Measurements from ENCODE around the gene BTN1A1.
"Not testable (repeated sequence)": the region's sequence is repeated elsewhere in the genome, so short reads cannot be mapped to it uniquely, and the experiment has no call there.

The BTN1A1 gene

DNA sequence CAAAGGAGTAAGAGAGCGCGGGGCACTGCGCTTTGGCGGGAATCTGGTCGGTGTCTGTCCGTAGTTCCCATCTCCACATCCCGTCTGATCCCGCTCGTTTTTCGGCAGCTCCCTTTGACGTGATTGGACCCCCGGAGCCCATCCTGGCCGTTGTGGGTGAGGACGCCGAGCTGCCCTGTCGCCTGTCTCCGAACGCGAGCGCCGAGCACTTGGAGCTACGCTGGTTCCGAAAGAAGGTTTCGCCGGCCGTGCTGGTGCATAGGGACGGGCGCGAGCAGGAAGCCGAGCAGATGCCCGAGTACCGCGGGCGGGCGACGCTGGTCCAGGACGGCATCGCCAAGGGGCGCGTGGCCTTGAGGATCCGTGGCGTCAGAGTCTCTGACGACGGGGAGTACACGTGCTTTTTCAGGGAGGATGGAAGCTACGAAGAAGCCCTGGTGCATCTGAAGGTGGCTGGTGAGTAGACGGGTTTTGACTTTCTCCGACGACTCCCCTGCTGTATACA is 1.4 kb downstream of the BTN1A1 start:
- TF ChIP-seq, protein P1, sequence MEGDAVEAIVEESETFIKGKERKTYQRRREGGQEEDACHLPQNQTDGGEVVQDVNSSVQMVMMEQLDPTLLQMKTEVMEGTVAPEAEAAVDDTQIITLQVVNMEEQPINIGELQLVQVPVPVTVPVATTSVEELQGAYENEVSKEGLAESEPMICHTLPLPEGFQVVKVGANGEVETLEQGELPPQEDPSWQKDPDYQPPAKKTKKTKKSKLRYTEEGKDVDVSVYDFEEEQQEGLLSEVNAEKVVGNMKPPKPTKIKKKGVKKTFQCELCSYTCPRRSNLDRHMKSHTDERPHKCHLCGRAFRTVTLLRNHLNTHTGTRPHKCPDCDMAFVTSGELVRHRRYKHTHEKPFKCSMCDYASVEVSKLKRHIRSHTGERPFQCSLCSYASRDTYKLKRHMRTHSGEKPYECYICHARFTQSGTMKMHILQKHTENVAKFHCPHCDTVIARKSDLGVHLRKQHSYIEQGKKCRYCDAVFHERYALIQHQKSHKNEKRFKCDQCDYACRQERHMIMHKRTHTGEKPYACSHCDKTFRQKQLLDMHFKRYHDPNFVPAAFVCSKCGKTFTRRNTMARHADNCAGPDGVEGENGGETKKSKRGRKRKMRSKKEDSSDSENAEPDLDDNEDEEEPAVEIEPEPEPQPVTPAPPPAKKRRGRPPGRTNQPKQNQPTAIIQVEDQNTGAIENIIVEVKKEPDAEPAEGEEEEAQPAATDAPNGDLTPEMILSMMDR (conservative IDR thresholded peaks at IDR 0.05), result no peak
- peak overlapping the region; percentile 82 for H3K27ac ChIP-seq

DNA sequence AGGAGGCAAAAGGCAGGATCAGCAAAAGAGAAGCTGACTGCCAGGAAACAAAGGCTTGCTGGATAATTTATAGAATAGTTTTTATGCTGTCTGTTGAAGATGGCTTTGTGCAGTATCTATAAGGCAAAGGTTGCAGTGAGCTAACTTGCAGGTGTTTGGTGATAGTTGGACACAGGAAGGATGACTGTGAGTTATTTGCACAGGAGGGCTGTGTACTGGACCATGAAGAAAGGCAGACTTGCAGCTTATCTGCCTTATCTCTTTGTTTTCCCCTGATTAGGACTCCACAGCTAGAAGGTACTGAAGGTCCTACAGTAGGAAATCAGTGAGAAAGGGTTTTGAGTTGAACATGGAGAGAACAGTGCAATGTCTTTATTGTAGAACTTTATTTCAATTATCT is 2.1 kb downstream of the BTN1A1 start:
- peak overlapping the region; percentile 82 for H3K27ac ChIP-seq
- TF ChIP-seq, protein P1 (conservative IDR thresholded peaks at IDR 0.05), result no peak

DNA sequence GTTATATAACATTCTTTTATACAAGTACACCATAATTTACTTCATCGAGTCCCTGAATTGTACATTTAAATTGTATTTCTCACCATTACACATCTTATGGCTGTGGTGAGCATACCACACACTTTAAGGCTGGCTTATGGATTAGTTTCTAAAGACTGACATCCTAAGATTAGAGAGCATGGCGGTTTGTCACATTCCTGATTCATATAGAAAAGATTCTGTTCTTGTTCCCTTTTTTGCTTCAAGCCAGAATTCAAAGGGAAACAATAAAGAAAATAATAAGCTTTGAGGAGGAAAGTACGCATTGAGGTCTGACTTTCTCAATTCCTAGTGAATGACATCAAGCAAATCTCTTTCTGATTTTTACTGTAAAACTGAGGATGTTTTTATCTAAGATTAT is 2.5 kb downstream of the BTN1A1 start:
- H3K27ac ChIP-seq, result peak overlapping the region; percentile 82

DNA sequence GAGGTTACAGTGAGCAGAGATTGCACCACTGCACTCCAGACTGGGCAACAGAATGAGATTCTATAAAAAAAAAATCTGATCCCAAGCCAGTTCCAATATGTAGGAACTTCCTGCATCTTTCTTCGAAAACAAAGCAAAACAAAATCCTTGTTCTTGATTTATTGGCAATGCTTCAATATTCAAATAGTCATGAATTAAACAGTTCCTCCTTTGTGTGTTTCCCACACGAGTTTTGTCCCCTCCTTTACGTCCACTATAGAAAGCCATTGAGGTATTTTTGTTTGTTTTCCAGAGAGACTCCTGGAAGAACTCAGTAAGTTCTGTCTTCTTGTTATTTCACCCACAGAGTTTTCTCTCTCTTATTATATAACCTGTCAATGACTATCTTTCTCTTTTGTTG is 7.6 kb downstream of the BTN1A1 start:
- TF ChIP-seq, protein P1 (conservative IDR thresholded peaks at IDR 0.05), result no peak
- no peak overlapping the region for H3K27ac ChIP-seq

More for the DNA sequence above, 2.5 kb downstream of the BTN1A1 start:
- TF ChIP-seq, protein P1 (conservative IDR thresholded peaks at IDR 0.05), result no peak

DNA sequence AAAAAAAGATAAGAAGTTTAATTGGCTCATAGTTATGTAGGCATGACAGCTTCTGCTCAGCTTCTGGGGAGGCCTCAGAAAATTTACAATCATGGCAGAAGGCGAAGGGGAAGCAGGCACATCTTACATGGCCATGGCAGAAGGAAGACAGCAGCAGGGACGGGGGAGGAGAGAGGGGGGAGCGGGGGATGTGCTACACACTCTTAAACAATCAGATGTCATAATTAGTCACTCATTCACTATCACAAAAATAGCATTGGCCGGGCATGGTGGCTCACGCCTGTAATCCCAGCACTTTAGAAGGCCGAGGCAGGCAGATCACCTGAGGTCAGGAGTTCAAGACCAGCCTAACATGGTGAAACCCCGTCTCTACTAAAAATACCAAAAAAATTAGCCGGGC is 10.9 kb downstream of the BTN1A1 start:
- H3K27ac ChIP-seq, result not testable (repeated sequence)

DNA sequence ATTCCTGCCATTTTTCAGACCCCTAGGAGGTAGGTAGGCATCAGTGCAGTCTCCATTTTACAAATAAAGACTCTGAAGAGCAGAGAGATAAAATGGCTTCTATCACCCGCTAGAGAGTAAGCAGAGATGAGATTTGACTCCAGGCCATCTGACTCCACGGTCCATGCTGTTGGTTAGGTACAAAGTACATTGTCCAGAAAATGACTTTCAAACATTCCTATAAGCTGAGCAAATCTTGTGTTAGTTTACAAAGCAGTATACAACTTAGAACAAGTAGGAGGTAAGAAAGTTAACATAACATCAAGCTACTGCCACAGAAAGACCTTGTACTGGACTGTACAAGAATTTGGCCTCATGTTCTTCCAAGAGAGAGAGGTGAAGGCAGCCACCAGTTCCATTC is 14.9 kb downstream of the BTN1A1 start:
- no peak overlapping the region for H3K27ac ChIP-seq
- TF ChIP-seq, protein P1 (conservative IDR thresholded peaks at IDR 0.05), result no peak

DNA sequence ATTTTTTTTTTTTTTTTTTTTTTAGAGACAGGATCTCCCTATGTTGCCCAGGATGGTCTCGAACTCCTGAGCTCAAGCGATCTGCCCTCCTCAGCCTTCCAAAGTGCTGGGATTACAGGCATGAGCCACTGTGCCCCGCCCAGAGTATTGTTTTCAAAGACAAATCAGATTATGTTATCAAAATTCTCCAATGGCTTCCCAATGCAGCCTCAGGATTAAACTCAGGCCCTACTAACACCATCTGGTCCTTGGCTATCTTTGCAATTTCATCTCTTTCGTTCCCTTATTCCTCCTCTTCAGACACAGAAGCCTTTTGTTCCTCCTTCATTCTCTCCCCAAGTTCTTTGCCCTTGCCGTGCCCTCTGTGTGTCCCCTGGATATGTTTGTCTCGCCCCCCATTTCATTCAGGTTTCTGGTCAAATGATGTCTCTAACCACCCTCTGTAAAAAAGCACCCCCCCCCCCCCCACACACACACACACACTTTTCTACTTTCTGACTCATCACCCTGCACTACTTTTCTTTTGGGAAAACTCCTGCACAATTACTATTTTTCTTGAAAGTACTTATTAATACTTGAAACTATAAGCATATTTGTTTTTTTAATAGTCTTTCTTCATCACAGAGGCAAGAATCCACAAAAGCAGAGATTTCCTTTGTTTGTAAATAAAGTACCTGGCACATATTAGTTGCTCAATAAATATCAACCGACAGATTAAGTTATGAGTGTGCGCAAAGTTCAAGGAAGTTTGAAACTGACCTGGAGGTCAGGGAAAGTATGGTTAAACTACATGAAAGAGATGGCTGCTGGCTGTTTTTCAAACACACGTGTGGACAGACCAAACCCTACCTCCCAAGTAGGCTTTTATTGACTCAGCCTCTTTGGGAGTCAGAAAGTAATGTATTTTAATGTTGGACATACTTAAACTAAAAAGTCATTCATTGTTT is 16.7 kb downstream of the BTN1A1 start:
- H3K27ac ChIP-seq, result no peak overlapping the region
- TF ChIP-seq, protein P1 (conservative IDR thresholded peaks at IDR 0.05), result no peak

DNA sequence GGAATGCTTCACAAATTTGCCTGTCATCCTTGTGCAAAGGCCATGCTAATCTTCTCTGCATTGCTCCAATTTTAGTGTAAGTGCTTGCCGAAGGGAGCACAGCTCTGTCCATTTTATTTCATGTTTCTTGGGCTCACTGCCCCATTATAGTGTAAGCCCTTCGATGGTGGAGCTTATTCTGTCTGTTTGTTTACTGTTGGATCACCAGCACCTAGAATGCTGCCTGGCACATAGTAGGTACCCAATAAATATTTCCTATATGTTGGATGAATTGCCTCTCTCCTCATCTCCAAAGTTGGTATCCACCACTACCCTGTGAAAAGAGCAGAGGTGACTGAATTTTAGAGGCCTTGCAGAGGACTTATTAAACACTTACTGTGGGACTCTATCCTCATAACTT is 19.3 kb downstream of the BTN1A1 start:
- TF ChIP-seq, protein P1 (conservative IDR thresholded peaks at IDR 0.05), result no peak

More for the DNA sequence above, 19.3 kb downstream of the BTN1A1 start:
- no peak overlapping the region for H3K27ac ChIP-seq

Data from VCaP (cell line).